K562 (cell line): ENCODE results near the gene C1orf116. TPM values are rescaled to one million over a fixed set of nuclear protein-coding genes. Genes with fewer than 3 reads are reported as not detected.
A peak's percentile ranks its signal among the peaks of the same experiment; 100 is the strongest.

Source experiments
- ATF6 ChIP-seq: sonication (generic); formaldehyde crosslinking; IDR thresholded peaks from 2 replicates; pipeline ENCODE4 v1.4.0; 2020; ENCODE audit warnings: mild to moderate bottlenecking, missing genetic modification reagents
- ELK1 ChIP-seq: sonication (generic); formaldehyde crosslinking; IDR thresholded peaks from 2 replicates; pipeline ENCODE4 v1.8.1; 2022; ENCODE audit warnings: missing genetic modification reagents
- EP400 ChIP-seq: fragments of 450-650 bp; IDR thresholded peaks from 2 replicates; pipeline ENCODE4 v1.6.1; 2017; ENCODE audit warnings: antibody characterized with exemption, mild to moderate bottlenecking, moderate library complexity
- FOSL1 ChIP-seq: fragments of 200-800 bp; sonication (Bioruptor generic); conservative IDR thresholded peaks from 2 replicates; pipeline ENCODE4 v1.6.1; 2016; ENCODE audit warnings: missing genetic modification characterization, missing compliant biosample characterization
- MXI1 ChIP-seq: IDR thresholded peaks from 2 replicates; pipeline ENCODE4 v1.6.1; 2011; ENCODE audit warnings: low read depth, mild to moderate bottlenecking, improper control_type of control experiment, low read length
- NFRKB ChIP-seq: fragments of 450-650 bp; IDR thresholded peaks from 2 replicates; pipeline ENCODE4 v1.6.1; 2016; ENCODE audit warnings: low read depth
- SAFB ChIP-seq: fragments of 200-400 bp; formaldehyde crosslinking; IDR thresholded peaks from 2 replicates; pipeline ENCODE4 v1.6.1; 2017; ENCODE audit warnings: low read depth, low read length, borderline replicate concordance
- TAL1 ChIP-seq: fragments of 450-650 bp; IDR thresholded peaks from 2 replicates; pipeline ENCODE4 v1.6.1; 2016; ENCODE audit warnings: mild to moderate bottlenecking
- ZBTB2 ChIP-seq: fragments of 450-650 bp; IDR thresholded peaks from 2 replicates; pipeline ENCODE4 v1.6.1; 2016; ENCODE audit warnings: antibody characterized with exemption
- ZBTB40 ChIP-seq, 2 experiments: fragments of 450-650 bp in 1 of 2; sonication (generic) in 1 of 2; formaldehyde crosslinking in 1 of 2; IDR thresholded peaks; 2 replicates each; pipeline versions ENCODE4 v1.7.1 to v1.9.0; 2016 to 2022; ENCODE audit warnings: inconsistent platforms in 1 of 2, mild to moderate bottlenecking in 1 of 2, missing genetic modification reagents in 1 of 2
- ZC3H4 ChIP-seq: sonication (generic); formaldehyde crosslinking; IDR thresholded peaks from 2 replicates; pipeline ENCODE4 v1.9.0; 2021; ENCODE audit warnings: missing genetic modification reagents, borderline replicate concordance
- ZNF134 ChIP-seq: fragments of 250-450 bp; sonication (Bioruptor Pico); conservative IDR thresholded peaks from 2 replicates; pipeline ENCODE4 v1.4.0; 2020
- polyA plus RNA-seq, 8 experiments: library from polyadenylated mRNA; depleted of rRNA in 4 of 8; stranded (reverse) in 5 of 8; unstranded in 3 of 8; fragments of >200 nt; fragmentation: Nextera tagmentation in 2 of 8; fragmentation: Illumina TruSeq in 1 of 8; extraction: Ambion mirVana in 2 of 8; extraction: Trizol in 1 of 8; gene quantifications; 2 replicates each; pipeline versions ENCODE4 v1.2.1 to v1.2.3, GENCODE V29; 2011 to 2014; ENCODE audit warnings: inconsistent platforms in 1 of 8, missing spikeins in 1 of 8
- total RNA-seq, 7 experiments: library from RNA; depleted of rRNA in 6 of 7; stranded (reverse); fragments of >200 nt in 6 of 7; fragmentation: Illumina TruSeq in 2 of 7; extraction: Trizol in 2 of 7; gene quantifications; 2 replicates each; pipeline versions ENCODE4 v1.2.1 to v1.2.3, GENCODE V29; 2011 to 2021; ENCODE audit warnings: low replicate concordance in 1 of 7

C1orf116 gene
- total and polyA plus RNA-seq, 9 of the 15 experiments (the other 6 are each of a cell fraction or from before 2014, with no cell fraction given) = 0.62 to 3.0 (median 0.95) TPM

DNA sequence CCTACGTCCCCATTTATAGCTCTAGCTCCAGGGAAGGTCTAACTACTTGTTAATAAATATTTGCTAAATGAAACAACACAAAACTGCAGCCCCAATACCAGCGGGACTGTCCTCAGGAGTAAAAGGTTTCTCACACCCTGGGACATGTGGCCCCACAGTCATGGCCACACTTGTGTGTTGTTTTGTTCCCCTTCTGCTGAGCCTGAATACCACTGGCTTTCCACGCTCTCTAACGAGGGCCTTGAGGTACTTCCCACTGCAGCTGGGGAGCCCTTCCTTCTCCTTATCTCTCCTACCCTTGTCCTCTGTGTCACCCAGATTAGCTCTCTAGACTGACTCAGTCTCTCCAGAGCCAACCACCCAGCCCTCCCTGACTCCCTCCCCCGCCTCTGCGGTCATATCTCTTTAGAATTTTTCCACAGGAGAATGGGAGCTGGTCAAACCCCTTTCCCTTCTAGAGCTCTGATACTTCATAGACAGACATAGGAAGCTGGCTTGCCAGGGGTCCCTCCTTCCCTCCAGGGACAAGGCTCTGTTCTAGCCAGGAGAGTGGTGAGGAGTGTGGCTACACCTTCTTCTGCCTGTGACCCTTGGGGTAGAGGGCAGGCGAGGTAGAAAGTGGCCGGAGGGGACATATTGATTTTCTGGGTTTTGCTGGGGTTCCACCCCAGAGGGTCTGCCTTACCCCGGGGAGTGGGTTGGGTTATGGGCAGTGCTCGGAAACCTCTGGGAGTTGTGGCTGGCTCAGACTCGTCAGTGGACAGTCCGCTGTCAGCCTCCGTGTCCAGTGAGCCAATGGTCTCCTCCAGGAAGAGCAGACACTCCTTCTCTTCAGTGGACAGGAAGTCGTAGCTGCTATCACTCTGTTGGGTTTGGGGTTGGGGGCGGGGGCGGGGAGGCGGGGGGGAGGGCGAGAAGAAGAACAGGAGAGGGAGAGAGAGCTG is 8.1 kb downstream of the C1orf116 start (continued):
- TF ChIP-seq ZBTB40 (IDR thresholded peaks at IDR 0.05) (no peak; the same call in 1 of the 2 replicates), ZBTB40 (CRISPR knock-in tag; IDR thresholded peaks at IDR 0.05) (no peak), SAFB (no peak), ELK1 (CRISPR knock-in tag) (no peak), ZBTB2 (peak; percentile 91; the same call in 1 of the 2 replicates), MXI1 (no peak; the same call in 1 of the 2 replicates), TAL1 (peak; percentile 100), NFRKB (peak; percentile 96), ZNF134 (peak; percentile 90), ATF6 (CRISPR knock-in tag) (peak; percentile 81; the same call in 1 of the 2 replicates), EP400 (peak; percentile 91), ZC3H4 (CRISPR knock-in tag) (no peak; the same call in 1 of the 2 replicates), FOSL1 (tag) (peak; percentile 100)
